Thyroid gland (tissue), 4 donors: ENCODE measurements around the gene ABHD14A.

Experiments
- POLR2A ChIP-seq, 2 donors: fragments of 450-650 bp; IDR thresholded peaks; one replicate each; pipeline ENCODE4 v1.6.1; 2017; ENCODE audit warnings: antibody characterized with exemption in 2 of 2, mild to moderate bottlenecking in 2 of 2, moderate library complexity in 1 of 2
- TF ChIP-seq, protein P1 (sequence below), 6 experiments: fragments of 200-600 bp in 3 of 6; fragments of 450-650 bp in 3 of 6; sonication (generic) in 3 of 6; IDR thresholded peaks; one replicate each; pipeline ENCODE4 v1.5.1; 2016 to 2019; ENCODE audit warnings: antibody characterized with exemption in 6 of 6, mild to moderate bottlenecking in 2 of 6, inconsistent platforms in 1 of 6, moderate library complexity in 1 of 6

DNA sequence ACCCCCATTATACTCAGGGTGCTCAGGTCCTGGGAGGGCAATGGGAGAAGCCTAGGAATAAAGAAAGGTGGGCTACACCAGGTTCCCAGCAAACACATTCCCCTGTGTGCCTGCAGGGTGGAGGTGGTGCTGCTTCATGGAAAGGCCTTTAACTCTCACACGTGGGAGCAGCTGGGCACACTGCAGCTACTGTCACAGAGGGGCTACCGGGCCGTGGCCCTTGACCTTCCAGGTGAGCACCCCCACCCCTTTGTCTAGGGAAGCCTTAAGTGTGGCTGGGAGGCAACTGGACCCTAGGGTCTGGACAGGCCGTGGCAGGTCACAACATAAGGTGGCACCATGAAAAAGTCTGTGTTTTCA is 3.3 kb downstream of the ABHD14A start:
- TF ChIP-seq, protein P1, sequence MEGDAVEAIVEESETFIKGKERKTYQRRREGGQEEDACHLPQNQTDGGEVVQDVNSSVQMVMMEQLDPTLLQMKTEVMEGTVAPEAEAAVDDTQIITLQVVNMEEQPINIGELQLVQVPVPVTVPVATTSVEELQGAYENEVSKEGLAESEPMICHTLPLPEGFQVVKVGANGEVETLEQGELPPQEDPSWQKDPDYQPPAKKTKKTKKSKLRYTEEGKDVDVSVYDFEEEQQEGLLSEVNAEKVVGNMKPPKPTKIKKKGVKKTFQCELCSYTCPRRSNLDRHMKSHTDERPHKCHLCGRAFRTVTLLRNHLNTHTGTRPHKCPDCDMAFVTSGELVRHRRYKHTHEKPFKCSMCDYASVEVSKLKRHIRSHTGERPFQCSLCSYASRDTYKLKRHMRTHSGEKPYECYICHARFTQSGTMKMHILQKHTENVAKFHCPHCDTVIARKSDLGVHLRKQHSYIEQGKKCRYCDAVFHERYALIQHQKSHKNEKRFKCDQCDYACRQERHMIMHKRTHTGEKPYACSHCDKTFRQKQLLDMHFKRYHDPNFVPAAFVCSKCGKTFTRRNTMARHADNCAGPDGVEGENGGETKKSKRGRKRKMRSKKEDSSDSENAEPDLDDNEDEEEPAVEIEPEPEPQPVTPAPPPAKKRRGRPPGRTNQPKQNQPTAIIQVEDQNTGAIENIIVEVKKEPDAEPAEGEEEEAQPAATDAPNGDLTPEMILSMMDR (IDR thresholded peaks at IDR 0.05) = no peak
- no peak for TF ChIP-seq POLR2A (IDR thresholded peaks at IDR 0.05)
